Activated naive CD8-positive, alpha-beta T cell treated with anti-CD3 and anti-CD28 coated beads, Interleukin-2, amount 50 U/mL, for 24 hours (primary cell): ENCODE measurements around the gene VPS26B.

Experiments used
- ATAC-seq: fragments of 150-1000 bp; cut with Tn5 transposase; one replicate; pipeline ENCODE4 v1.10.0; 2021
- DNase-seq: peaks from one replicate; pipeline ENCODE4 v3.0.0; 2021
- H3K27ac Mint-ChIP-seq: one replicate; pipeline ENCODE4 v1.8.0; 2021; ENCODE audit warnings: mild to moderate bottlenecking, mixed read lengths
- H3K27me3 Mint-ChIP-seq: one replicate; pipeline ENCODE4 v1.8.0; 2021; ENCODE audit warnings: mixed read lengths
- H3K36me3 Mint-ChIP-seq: one replicate; pipeline ENCODE4 v1.8.0; 2021; ENCODE audit warnings: low read depth, mixed read lengths
- H3K4me1 Mint-ChIP-seq: one replicate; pipeline ENCODE4 v1.8.0; 2021; ENCODE audit warnings: mixed read lengths
- H3K4me3 Mint-ChIP-seq: one replicate; pipeline ENCODE4 v1.8.0; 2021; ENCODE audit warnings: mild to moderate bottlenecking, moderate library complexity, mixed read lengths
- H3K9me3 Mint-ChIP-seq: one replicate; pipeline ENCODE4 v1.8.0; 2021; ENCODE audit warnings: mixed read lengths

Gene VPS26B

DNA sequence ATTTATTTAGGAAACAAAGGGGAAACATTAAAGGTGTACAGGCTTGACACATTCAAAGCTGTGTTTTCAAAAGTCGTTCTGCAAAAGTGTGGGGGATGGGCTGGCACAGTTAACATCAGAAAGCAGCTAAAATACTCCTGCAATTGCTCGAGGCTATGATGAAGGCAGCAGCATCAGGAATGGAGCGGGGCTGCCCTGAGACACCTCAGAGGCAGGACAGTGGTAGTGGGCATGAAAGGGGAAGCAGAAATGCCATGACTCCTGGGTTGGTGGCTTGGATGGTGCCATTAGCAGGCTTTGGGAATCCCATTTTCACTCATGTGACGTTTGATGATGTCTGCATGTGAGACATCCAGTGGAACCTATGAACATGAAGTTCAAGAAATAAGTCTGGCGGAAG lies 1.4 kb upstream of the VPS26B start:
- DNase-seq: no peak
- ATAC-seq: no peak
- peak overlapping the region; percentile 92 for H3K27ac Mint-ChIP-seq
- H3K4me1 Mint-ChIP-seq: peaks cover 58% of the 10 kb centered on the region
- peaks cover 42% of the 10 kb centered on the region for H3K36me3 Mint-ChIP-seq
- peak overlapping the region; percentile 97 for H3K4me3 Mint-ChIP-seq
- H3K9me3 Mint-ChIP-seq: no peaks in the 10 kb centered on the region
- peaks cover 3% of the 10 kb centered on the region for H3K27me3 Mint-ChIP-seq

DNA sequence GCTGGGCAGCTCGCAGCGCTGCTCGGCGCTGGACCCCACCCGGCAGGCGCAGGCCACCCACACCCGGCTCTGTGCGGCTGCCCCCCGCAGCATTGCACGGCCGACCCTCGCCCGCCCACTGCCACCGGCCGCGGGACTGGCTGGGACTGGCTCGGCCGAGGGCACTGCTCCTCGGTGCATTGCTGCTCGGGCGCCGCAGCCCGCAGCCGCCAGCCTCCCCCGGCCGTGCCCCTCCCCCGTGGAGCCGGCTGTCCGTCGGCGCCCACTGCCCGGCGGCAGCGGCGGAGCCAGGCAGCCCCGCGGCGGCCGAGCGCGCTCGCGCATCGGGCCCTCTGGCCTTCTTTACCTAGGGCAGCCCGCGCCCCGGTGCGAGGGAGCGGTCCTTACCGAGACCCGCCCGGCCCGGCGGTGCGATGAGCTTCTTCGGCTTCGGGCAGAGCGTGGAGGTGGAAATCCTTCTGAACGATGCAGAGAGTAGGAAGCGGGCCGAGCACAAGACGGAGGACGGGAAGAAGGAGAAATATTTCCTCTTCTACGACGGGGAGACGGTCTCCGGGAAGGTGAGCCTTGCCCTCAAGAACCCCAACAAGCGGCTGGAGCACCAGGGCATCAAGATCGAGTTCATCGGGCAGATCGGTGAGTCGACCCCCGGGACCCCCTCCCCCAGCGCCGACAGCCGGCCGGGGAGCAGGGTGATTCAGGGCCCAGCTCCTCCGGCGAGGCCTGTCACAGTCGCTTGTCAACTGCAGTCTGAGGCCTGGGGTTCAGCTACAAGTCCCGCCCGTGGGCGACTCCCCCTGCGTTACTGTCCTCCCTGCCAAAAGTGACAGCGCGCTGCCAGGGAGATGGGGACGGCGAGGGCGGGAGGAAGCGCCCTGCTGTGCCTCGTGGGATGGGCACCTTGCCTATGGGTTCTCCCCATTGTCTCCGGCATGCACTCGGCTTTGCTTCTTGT lies 516 bp downstream of the VPS26B start:
- peaks cover 75% of the 10 kb centered on the region for H3K4me1 Mint-ChIP-seq
- peaks cover 28% of the 10 kb centered on the region for H3K36me3 Mint-ChIP-seq

DNA sequence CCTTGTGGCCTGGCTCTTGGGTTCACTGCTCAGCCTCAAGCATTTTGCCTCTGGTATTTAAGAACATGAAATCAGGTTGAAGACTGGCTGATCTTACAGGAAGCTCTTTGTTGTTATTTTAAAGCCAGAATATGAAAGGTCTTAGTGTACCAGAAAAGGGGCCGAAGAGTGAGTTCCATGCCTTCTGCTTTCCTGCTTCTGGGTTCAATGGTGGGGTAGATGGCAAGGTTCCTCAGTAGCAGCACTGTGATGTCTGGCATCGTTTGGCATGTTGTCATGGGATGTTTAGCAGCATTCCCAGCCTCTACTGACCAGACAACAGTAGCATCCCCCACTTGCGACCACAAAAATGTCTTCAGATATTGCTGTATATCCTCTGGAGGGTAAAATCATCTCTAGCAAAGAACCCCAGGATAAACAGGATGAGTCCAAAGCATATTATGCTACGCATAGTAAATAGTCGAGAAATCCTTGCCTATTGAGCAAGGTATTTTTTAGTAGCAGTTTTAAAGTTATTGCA lies 2.4 kb downstream of the VPS26B start:
- Mint-ChIP-seq H3K4me1 (peaks cover 77% of the 10 kb centered on the region), H3K4me3 (peak overlapping the region; percentile 91), H3K27ac (no peak overlapping the region), H3K27me3 (peaks cover 3% of the 10 kb centered on the region), H3K9me3 (no peaks in the 10 kb centered on the region), H3K36me3 (peaks cover 16% of the 10 kb centered on the region)
- ATAC-seq: no peak
- DNase-seq: no peak

More for the DNA sequence above, 516 bp downstream of the VPS26B start:
- H3K27ac Mint-ChIP-seq: peak overlapping the region; percentile 90
- DNase-seq (peak; percentile 71), ATAC-seq (peak; percentile 39)
- H3K9me3 Mint-ChIP-seq: no peaks in the 10 kb centered on the region
- peaks cover 3% of the 10 kb centered on the region for H3K27me3 Mint-ChIP-seq
- H3K4me3 Mint-ChIP-seq: peak overlapping the region; percentile 91

GRCh38 chr11:134228625-134229024 lies 4.2 kb downstream of the VPS26B start:
- peak; percentile 34 for DNase-seq
- Mint-ChIP-seq H3K4me1 (peaks cover 76% of the 10 kb centered on the region), H3K27me3 (peaks cover 3% of the 10 kb centered on the region), H3K27ac (peak overlapping the region; percentile 7), H3K36me3 (peaks cover 5% of the 10 kb centered on the region), H3K4me3 (no peak overlapping the region), H3K9me3 (no peaks in the 10 kb centered on the region)
- ATAC-seq: peak; percentile 13

DNA sequence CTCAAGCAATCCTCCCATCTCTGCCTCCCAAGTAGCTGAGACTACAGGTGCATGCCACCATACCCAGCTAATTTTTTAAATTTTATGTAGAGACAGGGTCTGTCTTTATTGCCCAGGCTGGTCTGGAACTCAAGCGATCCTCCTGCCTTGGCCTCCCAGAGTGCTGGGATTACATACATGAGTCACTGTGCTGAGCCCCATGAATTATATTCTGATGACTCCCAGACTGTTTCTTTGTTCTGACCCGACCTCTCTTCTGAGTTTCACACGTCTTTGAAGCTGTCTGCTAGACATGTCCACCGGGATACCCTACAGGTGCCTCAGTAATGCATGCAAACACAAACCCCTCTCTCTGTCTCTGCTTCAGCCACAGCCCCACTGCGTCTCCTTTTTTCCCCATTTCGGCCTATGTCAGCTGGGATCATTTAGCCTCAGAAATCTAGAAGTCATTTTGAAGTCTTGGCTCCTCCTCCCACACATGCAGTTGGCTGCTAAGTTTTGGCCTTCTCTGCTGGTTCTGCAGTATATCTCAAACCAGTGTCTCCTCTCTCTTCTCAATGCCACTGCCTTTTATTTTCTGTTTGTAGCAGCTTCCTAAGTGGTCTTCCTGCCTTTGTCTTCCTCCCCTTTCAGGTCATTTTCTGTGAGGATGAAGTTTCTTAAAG lies 4.8 kb downstream of the VPS26B start:
- no peaks in the 10 kb centered on the region for H3K36me3 Mint-ChIP-seq
- ATAC-seq: no peak
- no peaks in the 10 kb centered on the region for H3K9me3 Mint-ChIP-seq
- peaks cover 71% of the 10 kb centered on the region for H3K4me1 Mint-ChIP-seq
- no peaks in the 10 kb centered on the region for H3K27me3 Mint-ChIP-seq
- H3K27ac Mint-ChIP-seq: no peak overlapping the region
- H3K4me3 Mint-ChIP-seq: no peak overlapping the region
- no peak for DNase-seq

GRCh38 chr11:134230339-134230738 lies 5.9 kb downstream of the VPS26B start:
- Mint-ChIP-seq H3K4me3 (no peak overlapping the region), H3K27me3 (no peaks in the 10 kb centered on the region), H3K4me1 (peaks cover 71% of the 10 kb centered on the region), H3K36me3 (peaks cover 4% of the 10 kb centered on the region), H3K27ac (no peak overlapping the region), H3K9me3 (no peaks in the 10 kb centered on the region)
- ATAC-seq: no peak
- DNase-seq: no peak

GRCh38 chr11:134231958-134232659 lies 7.6 kb downstream of the VPS26B start:
- Mint-ChIP-seq H3K4me1 (peaks cover 53% of the 10 kb centered on the region), H3K36me3 (peaks cover 7% of the 10 kb centered on the region), H3K4me3 (no peak overlapping the region), H3K27ac (peak overlapping the region; percentile 13), H3K9me3 (no peaks in the 10 kb centered on the region), H3K27me3 (no peaks in the 10 kb centered on the region)
- DNase-seq: no peak
- ATAC-seq: no peak

GRCh38 chr11:134233729-134234179 lies 9.3 kb downstream of the VPS26B start:
- DNase-seq: no peak
- H3K36me3 Mint-ChIP-seq: peaks cover 10% of the 10 kb centered on the region
- H3K27ac Mint-ChIP-seq: no peak overlapping the region
- H3K4me3 Mint-ChIP-seq: no peak overlapping the region
- no peaks in the 10 kb centered on the region for H3K9me3 Mint-ChIP-seq
- ATAC-seq: no peak
- peaks cover 37% of the 10 kb centered on the region for H3K4me1 Mint-ChIP-seq
- H3K27me3 Mint-ChIP-seq: no peaks in the 10 kb centered on the region

DNA sequence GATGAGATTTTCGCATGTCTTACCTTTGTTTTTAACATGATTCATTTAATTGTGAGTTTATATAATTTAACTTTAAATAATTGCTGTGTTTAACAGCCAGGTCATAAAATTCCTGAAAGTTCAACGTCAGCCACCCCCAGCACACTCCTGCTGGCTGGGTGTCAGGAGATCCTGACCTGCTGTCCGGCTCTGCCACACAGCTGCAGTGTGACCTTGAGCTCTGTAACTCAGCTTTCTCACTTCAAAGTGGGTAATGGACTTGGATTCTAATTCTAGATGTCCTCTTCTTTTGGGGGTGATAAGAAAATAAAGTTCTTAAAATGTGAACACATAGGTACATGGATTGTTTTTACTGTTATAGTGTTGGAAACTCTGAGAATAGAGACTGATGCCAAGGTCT lies 10.9 kb downstream of the VPS26B start:
- no peaks in the 10 kb centered on the region for H3K9me3 Mint-ChIP-seq
- peaks cover 10% of the 10 kb centered on the region for H3K36me3 Mint-ChIP-seq
- H3K27me3 Mint-ChIP-seq: no peaks in the 10 kb centered on the region
- DNase-seq (no peak), ATAC-seq (no peak)
- no peak overlapping the region for H3K4me3 Mint-ChIP-seq
- no peak overlapping the region for H3K27ac Mint-ChIP-seq
- H3K4me1 Mint-ChIP-seq: peaks cover 20% of the 10 kb centered on the region

DNA sequence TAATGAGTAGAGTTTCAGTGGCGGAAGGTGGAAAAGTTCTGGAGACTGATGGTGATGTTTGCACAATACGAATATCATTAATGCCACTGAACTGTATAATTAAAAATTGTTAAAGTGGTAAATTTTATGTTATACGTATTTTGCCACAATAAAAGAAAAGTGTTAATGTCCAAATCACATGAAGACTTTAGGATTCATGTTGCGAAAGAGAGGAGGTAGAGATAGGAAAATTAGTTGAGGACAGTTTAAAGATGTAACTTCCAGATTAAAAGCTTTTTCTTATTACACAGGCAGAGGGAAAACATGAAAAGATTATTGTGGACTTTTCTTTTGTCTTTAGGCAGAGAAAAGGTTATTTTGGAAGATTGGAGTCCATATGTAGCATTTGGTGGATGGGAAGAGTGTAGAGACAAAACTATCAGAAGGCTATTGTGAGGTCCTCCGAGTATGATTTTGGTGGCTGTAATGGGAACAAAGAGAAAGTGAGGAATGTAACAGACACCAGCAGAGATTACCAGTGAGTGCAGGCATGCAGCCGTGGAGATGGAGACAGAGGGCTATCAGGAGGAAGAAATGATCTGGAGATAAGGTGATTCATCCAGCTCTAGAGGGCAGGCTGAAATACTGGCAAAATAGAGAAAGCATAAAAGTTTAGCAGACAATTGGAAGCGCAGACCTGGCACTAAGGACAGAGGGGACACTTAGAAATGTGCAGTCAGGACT lies 12.5 kb downstream of the VPS26B start:
- Mint-ChIP-seq H3K27ac (no peak overlapping the region), H3K4me1 (peaks cover 13% of the 10 kb centered on the region), H3K4me3 (no peak overlapping the region), H3K27me3 (no peaks in the 10 kb centered on the region), H3K36me3 (peaks cover 10% of the 10 kb centered on the region), H3K9me3 (no peaks in the 10 kb centered on the region)
- DNase-seq: no peak
- ATAC-seq: no peak

DNA sequence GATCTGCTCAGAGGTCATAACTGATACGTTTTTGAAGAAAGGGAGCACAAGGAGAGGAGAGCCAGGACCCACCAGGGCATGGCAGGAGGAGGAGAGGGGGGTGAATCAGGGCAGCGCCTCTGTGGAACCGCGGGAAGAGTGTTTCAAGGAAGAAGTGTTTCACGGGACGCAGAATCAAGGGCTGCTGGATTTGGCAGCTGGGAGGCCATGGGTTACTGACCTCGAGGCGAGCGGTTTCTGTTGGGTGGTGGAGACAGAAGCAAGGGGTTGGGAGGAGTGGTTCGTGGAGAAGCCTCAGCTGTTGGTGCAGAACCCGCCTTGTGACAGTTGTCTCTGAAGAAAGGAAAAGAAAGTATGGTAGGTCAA lies 13.1 kb downstream of the VPS26B start:
- Mint-ChIP-seq H3K27ac (no peak overlapping the region), H3K4me1 (peaks cover 8% of the 10 kb centered on the region), H3K9me3 (no peaks in the 10 kb centered on the region), H3K36me3 (peaks cover 10% of the 10 kb centered on the region), H3K27me3 (no peaks in the 10 kb centered on the region), H3K4me3 (no peak overlapping the region)
- ATAC-seq (no peak), DNase-seq (no peak)

DNA sequence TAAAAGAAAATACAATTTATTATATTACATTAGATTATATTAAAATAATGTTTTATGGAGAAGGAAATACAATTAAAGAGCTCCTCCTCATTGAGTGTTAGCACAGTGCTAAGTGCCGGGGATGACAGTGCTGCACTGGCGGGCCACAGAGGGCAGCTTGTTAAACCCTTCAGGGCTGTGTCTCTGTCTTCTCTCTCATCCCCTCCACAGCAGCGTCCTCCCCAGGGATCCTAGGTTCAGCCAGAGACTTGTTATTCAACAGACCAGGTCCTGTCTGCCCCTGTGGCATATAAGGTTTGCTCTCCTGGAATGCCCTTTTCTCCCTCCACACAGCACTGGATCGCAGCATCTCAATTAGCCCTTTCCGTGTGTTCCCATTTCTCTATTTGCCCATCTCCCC lies 14.5 kb downstream of the VPS26B start:
- Mint-ChIP-seq H3K27me3 (no peaks in the 10 kb centered on the region), H3K27ac (no peak overlapping the region), H3K9me3 (no peaks in the 10 kb centered on the region), H3K36me3 (peaks cover 13% of the 10 kb centered on the region), H3K4me1 (no peaks in the 10 kb centered on the region), H3K4me3 (no peak overlapping the region)
- DNase-seq (no peak), ATAC-seq (no peak)

GRCh38 chr11:134240592-134240991 lies 16.1 kb downstream of the VPS26B start:
- Mint-ChIP-seq H3K27me3 (no peaks in the 10 kb centered on the region), H3K4me3 (no peak overlapping the region), H3K36me3 (peaks cover 14% of the 10 kb centered on the region), H3K4me1 (no peaks in the 10 kb centered on the region), H3K27ac (no peak overlapping the region), H3K9me3 (no peaks in the 10 kb centered on the region)
- no peak for ATAC-seq
- DNase-seq: no peak

DNA sequence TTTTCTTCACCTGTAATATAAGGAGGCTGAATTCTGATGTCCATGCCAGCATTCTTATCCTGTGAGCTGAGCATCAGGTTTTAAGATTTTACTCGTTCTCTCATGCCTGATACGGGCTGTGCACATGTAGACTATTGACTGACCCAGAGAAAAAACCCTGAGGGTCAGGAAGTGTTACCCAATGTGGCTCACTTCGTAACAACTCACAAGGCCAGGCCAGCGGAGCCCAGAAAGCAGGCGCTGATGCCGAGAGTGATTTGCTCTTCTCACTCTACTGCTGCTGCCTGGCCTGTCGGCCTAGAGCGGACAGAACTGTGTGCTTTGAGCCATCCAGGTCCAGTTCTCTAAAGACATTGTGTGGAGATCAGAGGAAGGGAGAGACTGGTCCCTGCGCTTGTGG lies 17.9 kb downstream of the VPS26B start:
- no peaks in the 10 kb centered on the region for H3K9me3 Mint-ChIP-seq
- no peaks in the 10 kb centered on the region for H3K27me3 Mint-ChIP-seq
- ATAC-seq (no peak), DNase-seq (no peak)
- H3K27ac Mint-ChIP-seq: no peak overlapping the region
- H3K36me3 Mint-ChIP-seq: peaks cover 14% of the 10 kb centered on the region
- no peak overlapping the region for H3K4me3 Mint-ChIP-seq
- H3K4me1 Mint-ChIP-seq: no peaks in the 10 kb centered on the region
